BLaER1 (cell line): Measurements from ENCODE around the gene SLC4A5.

Experiments
- H3K27ac ChIP-seq: shearing (Covaris generic); formaldehyde crosslinking; 2 replicates; pipeline ENCODE4 v1.8.1; 2022
- H3K27me3 ChIP-seq: shearing (Covaris generic); formaldehyde crosslinking; 2 replicates; pipeline ENCODE4 v1.8.1; 2022
- H3K36me3 ChIP-seq: shearing (Covaris generic); formaldehyde crosslinking; 2 replicates; pipeline ENCODE4 v1.8.1; 2022
- H3K4me1 ChIP-seq: shearing (Covaris generic); formaldehyde crosslinking; 2 replicates; pipeline ENCODE4 v1.8.1; 2022
- H3K4me2 ChIP-seq: shearing (Covaris generic); formaldehyde crosslinking; 2 replicates; pipeline ENCODE4 v1.8.1; 2022
- H3K4me3 ChIP-seq: shearing (Covaris generic); formaldehyde crosslinking; 2 replicates; pipeline ENCODE4 v1.8.1; 2022
- H3K9ac ChIP-seq: shearing (Covaris generic); formaldehyde crosslinking; 2 replicates; pipeline ENCODE4 v1.8.1; 2022
- H3K9me3 ChIP-seq: shearing (Covaris generic); formaldehyde crosslinking; 2 replicates; pipeline ENCODE4 v1.8.1; 2022
- H4K20me1 ChIP-seq: shearing (Covaris generic); formaldehyde crosslinking; 2 replicates; pipeline ENCODE4 v1.8.1; 2022
- Cebpa-rat ChIP-seq: shearing (Covaris generic); IDR thresholded peaks from 2 replicates; pipeline ENCODE4 v1.8.1; 2022

The SLC4A5 gene

GRCh38 chr2:74281141-74281975 is 61.9 kb downstream of the SLC4A5 start:
- no peak for TF ChIP-seq Cebpa-rat
- H3K27ac ChIP-seq = no peak overlapping the region
- H3K4me1 ChIP-seq = no peaks in the 10 kb centered on the region
- no peaks in the 10 kb centered on the region for H3K36me3 ChIP-seq
- no peaks in the 10 kb centered on the region for H3K9me3 ChIP-seq
- no peaks in the 10 kb centered on the region for H4K20me1 ChIP-seq
- H3K4me3 ChIP-seq = no peak overlapping the region
- H3K27me3 ChIP-seq = no peaks in the 10 kb centered on the region
- H3K4me2 ChIP-seq = no peak overlapping the region
- H3K9ac ChIP-seq = no peak overlapping the region

- H3K36me3 ChIP-seq = no peaks in the 10 kb centered on the region
- H3K9me3 ChIP-seq = no peaks in the 10 kb centered on the region
- H3K4me1 ChIP-seq = peaks cover 10% of the 10 kb centered on the region
- no peaks in the 10 kb centered on the region for H3K27me3 ChIP-seq
- H3K9ac ChIP-seq = no peak overlapping the region
- H3K27ac ChIP-seq = no peak overlapping the region
- no peak overlapping the region for H3K4me3 ChIP-seq
- H4K20me1 ChIP-seq = no peaks in the 10 kb centered on the region
- H3K4me2 ChIP-seq = no peak overlapping the region
- TF ChIP-seq Cebpa-rat = no peak
Observed at GRCh38 chr2:74278694-74279093, 64.5 kb downstream of the SLC4A5 start.

GRCh38 chr2:74278176-74278575 is 65.0 kb downstream of the SLC4A5 start:
- TF ChIP-seq Cebpa-rat = no peak
- Histone ChIP-seq H3K36me3 (no peaks in the 10 kb centered on the region), H3K4me1 (peaks cover 10% of the 10 kb centered on the region), H3K4me2 (no peak overlapping the region), H3K9ac (no peak overlapping the region), H3K27ac (no peak overlapping the region), H3K4me3 (no peak overlapping the region), H3K9me3 (no peaks in the 10 kb centered on the region), H3K27me3 (no peaks in the 10 kb centered on the region), H4K20me1 (no peaks in the 10 kb centered on the region)

GRCh38 chr2:74275228-74275627 is 68.0 kb downstream of the SLC4A5 start:
- no peaks in the 10 kb centered on the region for H3K36me3 ChIP-seq
- peak overlapping the region; percentile 54 for H3K4me2 ChIP-seq
- TF ChIP-seq Cebpa-rat = no peak
- no peak overlapping the region for H3K27ac ChIP-seq
- H3K9ac ChIP-seq = no peak overlapping the region
- no peaks in the 10 kb centered on the region for H4K20me1 ChIP-seq
- H3K27me3 ChIP-seq = no peaks in the 10 kb centered on the region
- no peaks in the 10 kb centered on the region for H3K9me3 ChIP-seq
- H3K4me3 ChIP-seq = no peak overlapping the region
- peaks cover 10% of the 10 kb centered on the region for H3K4me1 ChIP-seq

GRCh38 chr2:74269667-74270066 is 73.5 kb downstream of the SLC4A5 start:
- Histone ChIP-seq H3K4me3 (no peak overlapping the region), H3K27ac (no peak overlapping the region), H3K27me3 (no peaks in the 10 kb centered on the region), H3K36me3 (no peaks in the 10 kb centered on the region), H4K20me1 (no peaks in the 10 kb centered on the region), H3K9ac (no peak overlapping the region), H3K4me1 (peaks cover 8% of the 10 kb centered on the region; the same call in 1 of the 2 replicates), H3K9me3 (no peaks in the 10 kb centered on the region), H3K4me2 (no peak overlapping the region)
- TF ChIP-seq Cebpa-rat = no peak

GRCh38 chr2:74267068-74267467 is 76.1 kb downstream of the SLC4A5 start:
- H3K4me2 ChIP-seq = no peak overlapping the region

GRCh38 chr2:74264281-74264680 is 78.9 kb downstream of the SLC4A5 start:
- TF ChIP-seq Cebpa-rat = no peak
- H3K27me3 ChIP-seq = no peaks in the 10 kb centered on the region
- H3K36me3 ChIP-seq = no peaks in the 10 kb centered on the region
- no peaks in the 10 kb centered on the region for H3K9me3 ChIP-seq
- no peak overlapping the region for H3K4me3 ChIP-seq
- H4K20me1 ChIP-seq = no peaks in the 10 kb centered on the region
- no peak overlapping the region for H3K9ac ChIP-seq
- no peak overlapping the region for H3K4me2 ChIP-seq
- H3K4me1 ChIP-seq = peaks cover 8% of the 10 kb centered on the region; the same call in 1 of the 2 replicates
- H3K27ac ChIP-seq = no peak overlapping the region

More at GRCh38 chr2:74267068-74267467, 76.1 kb downstream of the SLC4A5 start:
- Histone ChIP-seq H3K27ac (no peak overlapping the region), H3K36me3 (no peaks in the 10 kb centered on the region), H3K4me1 (peaks cover 8% of the 10 kb centered on the region; the same call in 1 of the 2 replicates), H3K9ac (no peak overlapping the region), H4K20me1 (no peaks in the 10 kb centered on the region), H3K9me3 (no peaks in the 10 kb centered on the region), H3K4me3 (no peak overlapping the region), H3K27me3 (no peaks in the 10 kb centered on the region)
- TF ChIP-seq Cebpa-rat = no peak

- TF ChIP-seq Cebpa-rat = no peak
- Histone ChIP-seq H3K4me3 (no peak overlapping the region), H3K4me1 (peaks cover 8% of the 10 kb centered on the region; the same call in 1 of the 2 replicates), H3K27ac (no peak overlapping the region), H3K9ac (no peak overlapping the region), H4K20me1 (no peaks in the 10 kb centered on the region), H3K36me3 (no peaks in the 10 kb centered on the region), H3K9me3 (no peaks in the 10 kb centered on the region), H3K4me2 (no peak overlapping the region), H3K27me3 (no peaks in the 10 kb centered on the region)
Observed at GRCh38 chr2:74262681-74263080, 80.5 kb downstream of the SLC4A5 start.

GRCh38 chr2:74261204-74261864 is 81.9 kb downstream of the SLC4A5 start:
- Histone ChIP-seq H4K20me1 (no peaks in the 10 kb centered on the region), H3K9ac (no peak overlapping the region), H3K27me3 (no peaks in the 10 kb centered on the region), H3K4me2 (no peak overlapping the region), H3K4me1 (peaks cover 8% of the 10 kb centered on the region; the same call in 1 of the 2 replicates), H3K27ac (no peak overlapping the region), H3K4me3 (no peak overlapping the region), H3K9me3 (no peaks in the 10 kb centered on the region), H3K36me3 (no peaks in the 10 kb centered on the region)
- no peak for TF ChIP-seq Cebpa-rat

GRCh38 chr2:74260495-74260894 is 82.7 kb downstream of the SLC4A5 start:
- no peaks in the 10 kb centered on the region for H3K9me3 ChIP-seq
- no peaks in the 10 kb centered on the region for H3K4me1 ChIP-seq
- H3K27me3 ChIP-seq = no peaks in the 10 kb centered on the region
- no peak overlapping the region for H3K4me2 ChIP-seq
- no peaks in the 10 kb centered on the region for H4K20me1 ChIP-seq
- no peak overlapping the region for H3K27ac ChIP-seq
- no peaks in the 10 kb centered on the region for H3K36me3 ChIP-seq
- no peak overlapping the region for H3K4me3 ChIP-seq
- TF ChIP-seq Cebpa-rat = no peak
- H3K9ac ChIP-seq = no peak overlapping the region
